Osteocyte (in vitro differentiated cells): ENCODE data around the gene CCDC91. TPM values are rescaled to one million over a fixed set of nuclear protein-coding genes. Genes with fewer than 3 reads are reported as not detected.

Experiments
- DNase-seq: peaks from one replicate; pipeline ENCODE4 v3.0.0; 2021; ENCODE audit warnings: mixed read lengths; ENCODE audit not compliant: unreplicated experiment; ENCODE audit errors: extremely low spot score
- H3K27ac Mint-ChIP-seq: one replicate; pipeline ENCODE4 v1.8.0; 2021; ENCODE audit warnings: mild to moderate bottlenecking, mixed read lengths; ENCODE audit not compliant: unreplicated experiment
- H3K27me3 Mint-ChIP-seq: one replicate; pipeline ENCODE4 v1.8.0; 2021; ENCODE audit warnings: mixed read lengths; ENCODE audit not compliant: unreplicated experiment
- H3K36me3 Mint-ChIP-seq: one replicate; pipeline ENCODE4 v1.8.0; 2021; ENCODE audit warnings: mixed read lengths; ENCODE audit not compliant: unreplicated experiment
- H3K4me1 Mint-ChIP-seq: one replicate; pipeline ENCODE4 v1.8.0; 2021; ENCODE audit warnings: mixed read lengths; ENCODE audit not compliant: unreplicated experiment
- H3K4me3 Mint-ChIP-seq: one replicate; pipeline ENCODE4 v1.8.0; 2021; ENCODE audit warnings: mild to moderate bottlenecking, moderate library complexity, mixed read lengths; ENCODE audit not compliant: unreplicated experiment
- H3K9me3 Mint-ChIP-seq: one replicate; pipeline ENCODE4 v1.8.0; 2021; ENCODE audit warnings: mixed read lengths; ENCODE audit not compliant: unreplicated experiment
- CTCF ChIP-seq: fragments of 200-600 bp; sonication (generic); IDR thresholded peaks from 2 replicates; pipeline ENCODE4 v1.5.0; 2021; ENCODE audit warnings: antibody characterized with exemption, mild to moderate bottlenecking, moderate library complexity
- total RNA-seq: library from RNA; stranded (reverse); gene quantifications from 2 replicates; pipeline ENCODE4 v1.2.1, GENCODE V29; 2021

The CCDC91 gene
- total RNA-seq, 1 donor from 2014 or later: 17.5 TPM

GRCh38 chr12:28178775-28179174 lies 11.5 kb upstream of the CCDC91 start:
- no peak overlapping the region for H3K27ac Mint-ChIP-seq
- no peak for TF ChIP-seq CTCF
- H3K9me3 Mint-ChIP-seq: peaks cover 12% of the 10 kb centered on the region
- no peaks in the 10 kb centered on the region for H3K4me1 Mint-ChIP-seq
- no peak overlapping the region for H3K4me3 Mint-ChIP-seq
- H3K27me3 Mint-ChIP-seq: no peaks in the 10 kb centered on the region
- no peaks in the 10 kb centered on the region for H3K36me3 Mint-ChIP-seq
- no peak for DNase-seq

GRCh38 chr12:28180786-28181185 lies 9.5 kb upstream of the CCDC91 start:
- DNase-seq: no peak
- H3K4me3 Mint-ChIP-seq: no peak overlapping the region
- peaks cover 12% of the 10 kb centered on the region for H3K9me3 Mint-ChIP-seq
- H3K27ac Mint-ChIP-seq: no peak overlapping the region
- H3K4me1 Mint-ChIP-seq: no peaks in the 10 kb centered on the region
- no peak for TF ChIP-seq CTCF
- no peaks in the 10 kb centered on the region for H3K36me3 Mint-ChIP-seq
- H3K27me3 Mint-ChIP-seq: no peaks in the 10 kb centered on the region

GRCh38 chr12:28184375-28184774 lies 5.9 kb upstream of the CCDC91 start:
- no peak for TF ChIP-seq CTCF
- H3K9me3 Mint-ChIP-seq: peaks cover 24% of the 10 kb centered on the region
- H3K27me3 Mint-ChIP-seq: no peaks in the 10 kb centered on the region
- DNase-seq: no peak
- no peaks in the 10 kb centered on the region for H3K36me3 Mint-ChIP-seq
- no peak overlapping the region for H3K4me3 Mint-ChIP-seq
- H3K4me1 Mint-ChIP-seq: peaks cover 4% of the 10 kb centered on the region
- no peak overlapping the region for H3K27ac Mint-ChIP-seq

GRCh38 chr12:28186500-28186899 lies 3.8 kb upstream of the CCDC91 start:
- Mint-ChIP-seq H3K36me3 (no peaks in the 10 kb centered on the region), H3K4me3 (no peak overlapping the region)
- TF ChIP-seq CTCF: no peak

GRCh38 chr12:28189784-28190320 lies 404 bp upstream of the CCDC91 start:
- H3K4me3 Mint-ChIP-seq: peak overlapping the region; percentile 92
- peak overlapping the region; percentile 98 for H3K27ac Mint-ChIP-seq
- no peak for DNase-seq
- H3K4me1 Mint-ChIP-seq: peaks cover 22% of the 10 kb centered on the region
- H3K27me3 Mint-ChIP-seq: no peaks in the 10 kb centered on the region
- TF ChIP-seq CTCF: no peak
- peaks cover 19% of the 10 kb centered on the region for H3K9me3 Mint-ChIP-seq
- no peaks in the 10 kb centered on the region for H3K36me3 Mint-ChIP-seq

More at GRCh38 chr12:28186500-28186899, 3.8 kb upstream of the CCDC91 start:
- H3K27me3 Mint-ChIP-seq: no peaks in the 10 kb centered on the region
- H3K4me1 Mint-ChIP-seq: peaks cover 16% of the 10 kb centered on the region
- DNase-seq: no peak
- peaks cover 19% of the 10 kb centered on the region for H3K9me3 Mint-ChIP-seq
- H3K27ac Mint-ChIP-seq: no peak overlapping the region
